ENCODE results near the gene CD99L2. TPM values are rescaled to one million over a fixed set of nuclear protein-coding genes. Genes with fewer than 3 reads are reported as not detected.

Gene CD99L2
- total RNA-seq, 1 donor from 2014 or later, result 33.2 TPM

- no peak for ATAC-seq
- no peak for TF ChIP-seq CTCF (IDR thresholded peaks at IDR 0.05)
Measured at GRCh38 chrX:150849996-150850720, 48.3 kb downstream of the CD99L2 start.

GRCh38 chrX:150849486-150849885 is 49.0 kb downstream of the CD99L2 start:
- intact Hi-C loops (cut with DNase I), result no loop called here
- H3K27ac ChIP-seq, result no peak overlapping the region
- H3K9me3 ChIP-seq, result no peaks in the 10 kb centered on the region
- H3K4me3 ChIP-seq, result no peak overlapping the region
- DNase-seq, result no peak
- no peaks in the 10 kb centered on the region for H3K27me3 ChIP-seq (ENCODE audit: low read depth)
- no peak for ATAC-seq
- no peaks in the 10 kb centered on the region for H3K36me3 ChIP-seq
- TF ChIP-seq CTCF (IDR thresholded peaks at IDR 0.05), result no peak
- no peaks in the 10 kb centered on the region for H3K4me1 ChIP-seq

More at GRCh38 chrX:150849996-150850720, 48.3 kb downstream of the CD99L2 start:
- Histone ChIP-seq H3K4me3 (no peak overlapping the region), H3K36me3 (no peaks in the 10 kb centered on the region), H3K27me3 (ENCODE audit: low read depth) (no peaks in the 10 kb centered on the region), H3K9me3 (no peaks in the 10 kb centered on the region), H3K4me1 (no peaks in the 10 kb centered on the region), H3K27ac (no peak overlapping the region)
- intact Hi-C loops (cut with DNase I), result no loop called here
- no peak for DNase-seq

- TF ChIP-seq CTCF (IDR thresholded peaks at IDR 0.05), result no peak
- H3K9me3 ChIP-seq, result no peaks in the 10 kb centered on the region
- intact Hi-C loops (cut with DNase I), result no loop called here
- DNase-seq (peak; percentile 50), ATAC-seq (peak; percentile 89 to 90)
- no peaks in the 10 kb centered on the region for H3K27me3 ChIP-seq (ENCODE audit: low read depth)
- H3K36me3 ChIP-seq, result no peaks in the 10 kb centered on the region
- H3K4me3 ChIP-seq, result no peak overlapping the region
- H3K27ac ChIP-seq, result no peak overlapping the region
- H3K4me1 ChIP-seq, result no peaks in the 10 kb centered on the region
Measured at GRCh38 chrX:150848914-150849365, 49.5 kb downstream of the CD99L2 start.

GRCh38 chrX:150847088-150847487 is 51.4 kb downstream of the CD99L2 start:
- no peaks in the 10 kb centered on the region for H3K27me3 ChIP-seq (ENCODE audit: low read depth)
- DNase-seq, result no peak
- intact Hi-C loops (cut with DNase I), result no loop called here
- ATAC-seq, result no peak
- H3K4me3 ChIP-seq, result no peak overlapping the region
- no peaks in the 10 kb centered on the region for H3K36me3 ChIP-seq
- H3K27ac ChIP-seq, result no peak overlapping the region
- H3K4me1 ChIP-seq, result peaks cover under 1% of the 10 kb centered on the region
- TF ChIP-seq CTCF (IDR thresholded peaks at IDR 0.05), result no peak
- H3K9me3 ChIP-seq, result no peaks in the 10 kb centered on the region

GRCh38 chrX:150846130-150846529 is 52.3 kb downstream of the CD99L2 start:
- TF ChIP-seq CTCF (IDR thresholded peaks at IDR 0.05), result no peak
- H3K9me3 ChIP-seq, result no peaks in the 10 kb centered on the region
- no peaks in the 10 kb centered on the region for H3K36me3 ChIP-seq
- DNase-seq (no peak), ATAC-seq (no peak)
- no peak overlapping the region for H3K27ac ChIP-seq
- H3K4me3 ChIP-seq, result no peak overlapping the region
- intact Hi-C loops (cut with DNase I), result no loop called here
- no peaks in the 10 kb centered on the region for H3K27me3 ChIP-seq (ENCODE audit: low read depth)
- H3K4me1 ChIP-seq, result peaks cover 10% of the 10 kb centered on the region

Measured in lower lobe of right lung (tissue), 2 donors.